Bronchus fibroblast of lung (primary cell): Measurements from ENCODE around the gene DBF4B. TPM values are rescaled to one million over a fixed set of nuclear protein-coding genes. Genes with fewer than 3 reads are reported as not detected.

ENCODE experiments used
- total RNA-seq: library from RNA; depleted of rRNA; stranded (reverse); fragments of >200 nt; gene quantifications from 2 replicates; pipeline ENCODE4 v1.2.3, GENCODE V29; 2015

The DBF4B gene
- 9.2 and 12.3 TPM in 2 replicates for total RNA-seq

GRCh38 chr17:44708401-44709263, at the start of gene DBF4B:
Gene DBF4B, plus strand, starts transcription at chr17:44708665. Its CDS starts 156 bp downstream, at chr17:44708821.

GRCh38 chr17:44689477-44690217, 18.8 kb upstream of the DBF4B start, which contains the start of gene CCDC43:
Gene CCDC43, minus strand, starts transcription at chr17:44689776. Its CDS starts 23 bp downstream, at chr17:44689753.

GRCh38 chr17:44758414-44759085, 50.1 kb downstream of the DBF4B start, which contains the start of gene ADAM11:
Gene ADAM11, plus strand, starts transcription at chr17:44758988. Its CDS starts 212 bp downstream, at chr17:44759200.

Other genes starting within 250 kb of the DBF4B start
- 10.0 and 12.1 TPM in 2 replicates for gene GPATCH8, start 205.3 kb upstream of the DBF4B start, total RNA-seq
- gene FZD2, start 151.2 kb upstream of the DBF4B start, total RNA-seq, result 44.7 and 44.9 TPM in 2 replicates
- under 0.01 and 0.34 TPM in 2 replicates for gene MEIOC, start 52.2 kb upstream of the DBF4B start, total RNA-seq
- 19.2 and 26.9 TPM in 2 replicates for gene CCDC43, start 18.9 kb upstream of the DBF4B start, total RNA-seq
- gene ADAM11, start 50.3 kb downstream of the DBF4B start, total RNA-seq, result 0.45 and 0.50 TPM in 2 replicates
- gene GJC1, start 121.6 kb downstream of the DBF4B start, total RNA-seq, result 15.5 and 18.3 TPM in 2 replicates
- gene HIGD1B, start 139.2 kb downstream of the DBF4B start, total RNA-seq, result not detected in 2 replicates
- 72.5 and 86.7 TPM in 2 replicates for gene EFTUD2, start 190.8 kb downstream of the DBF4B start, total RNA-seq
- gene GFAP, start 206.8 kb downstream of the DBF4B start, total RNA-seq, result 0.67 and 1.5 TPM in 2 replicates
- 25.2 and 25.4 TPM in 2 replicates for gene KIF18B, start 239.1 kb downstream of the DBF4B start, total RNA-seq